BLaER1 (cell line): ENCODE results near the gene KLHL25.

ENCODE experiments used
- H3K27ac ChIP-seq: shearing (Covaris generic); formaldehyde crosslinking; 2 replicates; pipeline ENCODE4 v1.8.1; 2022
- H3K27me3 ChIP-seq: shearing (Covaris generic); formaldehyde crosslinking; 2 replicates; pipeline ENCODE4 v1.8.1; 2022
- H3K36me3 ChIP-seq: shearing (Covaris generic); formaldehyde crosslinking; 2 replicates; pipeline ENCODE4 v1.8.1; 2022
- H3K4me1 ChIP-seq: shearing (Covaris generic); formaldehyde crosslinking; 2 replicates; pipeline ENCODE4 v1.8.1; 2022
- H3K4me2 ChIP-seq: shearing (Covaris generic); formaldehyde crosslinking; 2 replicates; pipeline ENCODE4 v1.8.1; 2022
- H3K4me3 ChIP-seq: shearing (Covaris generic); formaldehyde crosslinking; 2 replicates; pipeline ENCODE4 v1.8.1; 2022
- H3K9ac ChIP-seq: shearing (Covaris generic); formaldehyde crosslinking; 2 replicates; pipeline ENCODE4 v1.8.1; 2022
- H3K9me3 ChIP-seq: shearing (Covaris generic); formaldehyde crosslinking; 2 replicates; pipeline ENCODE4 v1.8.1; 2022
- H4K20me1 ChIP-seq: shearing (Covaris generic); formaldehyde crosslinking; 2 replicates; pipeline ENCODE4 v1.8.1; 2022
- Cebpa-rat ChIP-seq: shearing (Covaris generic); IDR thresholded peaks from 2 replicates; pipeline ENCODE4 v1.8.1; 2022

Gene KLHL25

GRCh38 chr15:85744579-85744978, 50.1 kb downstream of the KLHL25 start:
- no peak for TF ChIP-seq Cebpa-rat
- Histone ChIP-seq H3K4me2 (no peak overlapping the region), H3K9ac (no peak overlapping the region), H3K27me3 (no peaks in the 10 kb centered on the region), H3K27ac (no peak overlapping the region), H3K4me1 (no peaks in the 10 kb centered on the region), H4K20me1 (no peaks in the 10 kb centered on the region), H3K9me3 (no peaks in the 10 kb centered on the region), H3K4me3 (no peak overlapping the region), H3K36me3 (peaks cover 99% of the 10 kb centered on the region)

- Histone ChIP-seq H3K36me3 (peaks cover 89% of the 10 kb centered on the region), H3K4me3 (no peak overlapping the region)
Measured at GRCh38 chr15:85743392-85744055, 51.2 kb downstream of the KLHL25 start.

GRCh38 chr15:85742186-85742821, 52.4 kb downstream of the KLHL25 start:
- Histone ChIP-seq H3K27ac (no peak overlapping the region), H3K9me3 (no peaks in the 10 kb centered on the region), H3K4me3 (no peak overlapping the region), H3K27me3 (no peaks in the 10 kb centered on the region), H3K36me3 (peaks cover 88% of the 10 kb centered on the region), H3K9ac (no peak overlapping the region), H4K20me1 (no peaks in the 10 kb centered on the region), H3K4me2 (no peak overlapping the region), H3K4me1 (no peaks in the 10 kb centered on the region)
- TF ChIP-seq Cebpa-rat = no peak

More at GRCh38 chr15:85743392-85744055, 51.2 kb downstream of the KLHL25 start:
- no peak for TF ChIP-seq Cebpa-rat
- Histone ChIP-seq H4K20me1 (no peaks in the 10 kb centered on the region), H3K27ac (no peak overlapping the region), H3K4me2 (no peak overlapping the region), H3K4me1 (no peaks in the 10 kb centered on the region), H3K9ac (no peak overlapping the region), H3K27me3 (no peaks in the 10 kb centered on the region), H3K9me3 (no peaks in the 10 kb centered on the region)

- Histone ChIP-seq H3K4me3 (no peak overlapping the region), H3K9me3 (no peaks in the 10 kb centered on the region), H4K20me1 (no peaks in the 10 kb centered on the region), H3K36me3 (peaks cover 88% of the 10 kb centered on the region), H3K4me2 (no peak overlapping the region), H3K9ac (no peak overlapping the region), H3K27me3 (no peaks in the 10 kb centered on the region), H3K4me1 (no peaks in the 10 kb centered on the region), H3K27ac (no peak overlapping the region)
- TF ChIP-seq Cebpa-rat = no peak
Measured at GRCh38 chr15:85741662-85742061, 53.1 kb downstream of the KLHL25 start.

GRCh38 chr15:85741021-85741421, 53.7 kb downstream of the KLHL25 start:
- no peak overlapping the region for H3K4me3 ChIP-seq
- H3K4me2 ChIP-seq = no peak overlapping the region
- no peak overlapping the region for H3K27ac ChIP-seq
- no peaks in the 10 kb centered on the region for H3K27me3 ChIP-seq
- H3K9me3 ChIP-seq = no peaks in the 10 kb centered on the region
- H3K36me3 ChIP-seq = peaks cover 88% of the 10 kb centered on the region
- no peaks in the 10 kb centered on the region for H3K4me1 ChIP-seq
- H3K9ac ChIP-seq = no peak overlapping the region
- no peak for TF ChIP-seq Cebpa-rat
- no peaks in the 10 kb centered on the region for H4K20me1 ChIP-seq

- Histone ChIP-seq H3K4me1 (no peaks in the 10 kb centered on the region), H3K36me3 (peaks cover 84% of the 10 kb centered on the region), H3K9me3 (peaks cover 14% of the 10 kb centered on the region), H3K27me3 (no peaks in the 10 kb centered on the region), H3K4me3 (no peak overlapping the region), H3K27ac (no peak overlapping the region), H4K20me1 (no peaks in the 10 kb centered on the region), H3K9ac (no peak overlapping the region), H3K4me2 (no peak overlapping the region)
- no peak for TF ChIP-seq Cebpa-rat
Measured at GRCh38 chr15:85737061-85737460, 57.7 kb downstream of the KLHL25 start.

- no peak for TF ChIP-seq Cebpa-rat
- peaks cover 94% of the 10 kb centered on the region for H3K36me3 ChIP-seq
- H3K27ac ChIP-seq = no peak overlapping the region
- no peak overlapping the region for H3K4me2 ChIP-seq
- peaks cover 14% of the 10 kb centered on the region for H3K9me3 ChIP-seq
- no peak overlapping the region for H3K4me3 ChIP-seq
- H4K20me1 ChIP-seq = no peaks in the 10 kb centered on the region; the same call in 1 of the 2 replicates
- no peaks in the 10 kb centered on the region for H3K27me3 ChIP-seq
- H3K9ac ChIP-seq = no peak overlapping the region
- H3K4me1 ChIP-seq = no peaks in the 10 kb centered on the region
Measured at GRCh38 chr15:85733416-85733815, 61.3 kb downstream of the KLHL25 start.

- Histone ChIP-seq H3K27me3 (no peaks in the 10 kb centered on the region), H3K4me2 (no peak overlapping the region), H4K20me1 (no peaks in the 10 kb centered on the region; the same call in 1 of the 2 replicates), H3K9ac (no peak overlapping the region), H3K4me1 (no peaks in the 10 kb centered on the region), H3K36me3 (peaks cover 94% of the 10 kb centered on the region), H3K4me3 (no peak overlapping the region), H3K27ac (no peak overlapping the region), H3K9me3 (peaks cover 14% of the 10 kb centered on the region)
- no peak for TF ChIP-seq Cebpa-rat
Measured at GRCh38 chr15:85730001-85730820, 64.5 kb downstream of the KLHL25 start.

- peaks cover 98% of the 10 kb centered on the region for H3K36me3 ChIP-seq
Measured at GRCh38 chr15:85727068-85727467, 67.7 kb downstream of the KLHL25 start.

GRCh38 chr15:85726454-85726853, 68.3 kb downstream of the KLHL25 start:
- Histone ChIP-seq H3K27ac (no peak overlapping the region), H3K9me3 (no peaks in the 10 kb centered on the region), H3K36me3 (peaks cover 98% of the 10 kb centered on the region), H4K20me1 (no peaks in the 10 kb centered on the region; the same call in 1 of the 2 replicates), H3K27me3 (no peaks in the 10 kb centered on the region), H3K9ac (no peak overlapping the region), H3K4me1 (no peaks in the 10 kb centered on the region), H3K4me3 (no peak overlapping the region), H3K4me2 (no peak overlapping the region)
- no peak for TF ChIP-seq Cebpa-rat

More at GRCh38 chr15:85727068-85727467, 67.7 kb downstream of the KLHL25 start:
- H4K20me1 ChIP-seq = no peaks in the 10 kb centered on the region; the same call in 1 of the 2 replicates
- H3K4me2 ChIP-seq = no peak overlapping the region
- H3K4me1 ChIP-seq = no peaks in the 10 kb centered on the region
- TF ChIP-seq Cebpa-rat = no peak
- H3K9ac ChIP-seq = no peak overlapping the region
- no peak overlapping the region for H3K27ac ChIP-seq
- no peaks in the 10 kb centered on the region for H3K9me3 ChIP-seq
- H3K27me3 ChIP-seq = no peaks in the 10 kb centered on the region
- H3K4me3 ChIP-seq = no peak overlapping the region
